AG04449 (cell line): ENCODE results near the gene GPSM3.

Experiments used
- CTCF ChIA-PET: fragments of 350-600 bp; formaldehyde crosslinking; extraction: SDS; loops from one replicate; lab custom pipeline; 2021; ENCODE audit warnings: antibody characterized with exemption; lab: Yijun Ruan, JAX
- POLR2A ChIA-PET: fragments of 400-600, 350-600 bp; formaldehyde crosslinking; extraction: SDS; loops from one replicate; lab custom pipeline; 2020; ENCODE audit warnings: antibody characterized with exemption, inconsistent platforms; lab: Yijun Ruan, JAX
- DNase-seq: peaks from one replicate; pipeline ENCODE4 v3.0.0-alpha.2; 2010; ENCODE audit warnings: low read depth, low spot score
- H3K4me3 ChIP-seq: 2 replicates; pipeline ENCODE4 v1.5.1; 2011; ENCODE audit warnings: low read depth, mild to moderate bottlenecking, control low read depth, low read length
- TF ChIP-seq, protein P1 (sequence below): IDR thresholded peaks from one replicate; pipeline ENCODE4 v1.5.1; 2011; ENCODE audit warnings: mild to moderate bottlenecking, moderate library complexity, low read length, control low read depth, inconsistent platforms; ENCODE audit not compliant: insufficient read depth; ENCODE audit errors: missing control alignments

GPSM3 gene

GRCh38 chr6:32198866-32199265 is 6.4 kb upstream of the GPSM3 start:
- CTCF ChIA-PET: no interaction called here
- TF ChIP-seq, protein P1, sequence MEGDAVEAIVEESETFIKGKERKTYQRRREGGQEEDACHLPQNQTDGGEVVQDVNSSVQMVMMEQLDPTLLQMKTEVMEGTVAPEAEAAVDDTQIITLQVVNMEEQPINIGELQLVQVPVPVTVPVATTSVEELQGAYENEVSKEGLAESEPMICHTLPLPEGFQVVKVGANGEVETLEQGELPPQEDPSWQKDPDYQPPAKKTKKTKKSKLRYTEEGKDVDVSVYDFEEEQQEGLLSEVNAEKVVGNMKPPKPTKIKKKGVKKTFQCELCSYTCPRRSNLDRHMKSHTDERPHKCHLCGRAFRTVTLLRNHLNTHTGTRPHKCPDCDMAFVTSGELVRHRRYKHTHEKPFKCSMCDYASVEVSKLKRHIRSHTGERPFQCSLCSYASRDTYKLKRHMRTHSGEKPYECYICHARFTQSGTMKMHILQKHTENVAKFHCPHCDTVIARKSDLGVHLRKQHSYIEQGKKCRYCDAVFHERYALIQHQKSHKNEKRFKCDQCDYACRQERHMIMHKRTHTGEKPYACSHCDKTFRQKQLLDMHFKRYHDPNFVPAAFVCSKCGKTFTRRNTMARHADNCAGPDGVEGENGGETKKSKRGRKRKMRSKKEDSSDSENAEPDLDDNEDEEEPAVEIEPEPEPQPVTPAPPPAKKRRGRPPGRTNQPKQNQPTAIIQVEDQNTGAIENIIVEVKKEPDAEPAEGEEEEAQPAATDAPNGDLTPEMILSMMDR: no peak
- no peak overlapping the region for H3K4me3 ChIP-seq
- no peak for DNase-seq
- POLR2A ChIA-PET: no interaction called here

GRCh38 chr6:32198345-32198696 is 5.9 kb upstream of the GPSM3 start:
- ChIA-PET CTCF (interaction anchor here (0.7 to 2.0 kb wide), 2 partner anchors 80 to 121 kb away, joined by 3 to 6 read pairs; no protein-coding TSS in a partner anchor), POLR2A (no interaction called here)
- no peak overlapping the region for H3K4me3 ChIP-seq
- no peak for DNase-seq
- TF ChIP-seq, protein P1: no peak

DNA sequence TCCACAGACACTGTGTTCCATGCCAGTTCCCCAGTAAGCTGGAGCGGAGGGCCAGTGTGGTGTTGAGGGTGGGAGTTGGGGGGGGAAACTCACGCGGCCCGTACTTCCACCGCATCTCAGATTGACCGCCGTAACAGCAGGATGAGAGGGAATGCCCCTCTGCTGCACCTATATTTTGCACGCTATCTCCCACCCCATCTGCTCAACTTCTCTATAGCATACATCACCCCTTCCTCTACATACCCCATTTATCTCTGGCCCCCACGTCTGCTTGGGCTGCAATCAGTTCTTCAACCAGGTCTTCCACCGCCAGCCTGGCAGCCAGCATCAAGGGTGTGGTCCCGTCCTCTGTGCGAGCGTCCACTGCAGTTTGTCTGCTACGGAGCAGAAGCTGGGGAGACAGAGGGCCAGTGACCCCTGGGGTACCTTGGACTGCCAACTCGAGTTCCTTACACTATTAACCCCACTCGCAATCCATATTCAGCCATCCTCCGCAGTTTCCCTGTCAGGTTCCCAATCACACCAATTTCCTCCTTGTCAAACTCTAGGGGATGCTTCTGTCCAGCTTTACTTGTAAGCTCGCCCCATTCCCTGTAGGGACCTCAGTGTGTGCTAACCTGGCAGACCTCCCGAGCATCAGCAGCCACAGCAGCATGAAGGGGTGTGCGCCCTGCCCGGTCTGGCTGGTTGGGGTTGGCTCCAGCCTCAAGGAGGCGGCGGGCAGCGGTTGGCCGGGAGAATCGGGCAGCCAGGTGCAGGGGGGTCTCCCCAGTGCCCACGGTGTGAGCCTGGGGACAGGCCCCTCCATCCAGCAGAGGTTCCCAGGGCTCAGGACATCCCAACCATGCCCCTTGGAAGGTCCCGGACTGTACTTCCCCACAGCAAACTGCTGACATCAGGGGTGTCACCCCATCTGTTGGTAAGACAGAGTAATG is 4.5 kb upstream of the GPSM3 start:
- TF ChIP-seq, protein P1: no peak
- CTCF ChIA-PET: interaction anchor here (1.4 to 2.0 kb wide), 2 partner anchors 48 to 79 kb away, joined by 6 read pairs; no protein-coding TSS in a partner anchor
- DNase-seq: no peak
- peak overlapping the region; percentile 94 for H3K4me3 ChIP-seq
- POLR2A ChIA-PET: interaction anchor here (0.6 to 0.9 kb wide), 2 partner anchors 83 to 224 kb away, joined by 3 read pairs; a partner anchor contains a TSS

DNA sequence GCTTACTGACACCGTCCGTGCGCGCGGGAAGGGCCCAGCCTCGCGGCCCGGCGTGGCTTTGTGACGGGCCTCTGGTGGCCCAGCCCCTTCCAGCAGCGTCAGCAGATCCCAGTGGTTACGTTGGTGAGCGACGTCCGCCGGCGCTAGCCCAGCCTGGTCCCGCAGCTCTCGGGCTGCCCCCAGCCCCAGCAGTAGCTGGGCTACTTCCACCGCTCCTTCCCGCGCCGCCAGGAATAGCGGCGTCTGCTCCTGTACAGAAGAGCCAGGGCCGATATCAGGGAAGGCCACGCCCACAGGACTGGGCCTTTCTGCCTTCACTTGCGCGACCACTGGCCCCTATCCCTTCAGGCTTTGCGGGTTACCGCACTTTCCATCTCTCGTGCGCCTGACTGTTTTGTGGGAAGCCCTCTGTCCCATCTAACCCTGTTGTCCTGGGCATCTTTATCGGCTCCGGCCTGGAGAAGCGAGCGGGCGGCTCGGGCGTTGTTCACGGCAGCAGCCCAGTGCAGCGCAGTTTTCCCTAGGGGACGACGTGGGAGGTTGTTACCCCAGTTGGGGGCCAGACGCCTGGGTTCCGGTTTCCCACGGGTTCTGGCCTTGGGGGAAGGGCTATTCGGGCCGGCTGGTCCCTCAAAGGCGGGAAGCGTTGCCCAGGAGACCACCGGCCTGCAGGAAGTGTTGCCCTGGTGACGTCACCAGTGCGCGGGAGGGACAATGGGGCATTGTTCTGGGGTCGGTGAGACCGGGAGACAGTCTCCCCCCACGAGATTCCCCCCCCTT is 3.6 kb upstream of the GPSM3 start:
- TF ChIP-seq, protein P1: no peak
- ChIA-PET POLR2A (interaction anchor here (0.6 to 2.0 kb wide), 10 partner anchors 9 to 1259 kb away, joined by 3 to 8 read pairs (median 4); partner anchors contain the start of genes AGPAT1, ATF6B, FKBPL and RNF5), CTCF (interaction anchor here (0.6 to 4.4 kb wide), 15 partner anchors 7 to 236 kb away, joined by 3 to 62 read pairs (median 4); partner anchors contain the start of genes ATF6B, FKBPL and RNF5)
- peak overlapping the region; percentile 94 for H3K4me3 ChIP-seq
- DNase-seq: no peak

DNA sequence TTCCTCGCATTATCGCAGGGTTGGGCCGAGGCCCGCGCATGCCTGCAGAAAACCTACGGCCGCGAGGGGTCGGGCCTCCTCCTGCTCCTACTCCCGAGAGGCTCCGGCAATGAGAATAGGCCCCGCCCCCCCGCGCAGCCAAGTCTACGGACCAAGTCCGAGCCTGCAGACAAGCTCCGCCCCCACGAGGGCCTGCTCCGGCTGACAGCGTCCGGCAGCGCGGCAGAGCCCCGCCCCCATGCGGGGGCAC is 3.1 kb upstream of the GPSM3 start:
- TF ChIP-seq, protein P1: peak; percentile 43
- ChIA-PET POLR2A (interaction anchor here (0.6 to 2.0 kb wide), 10 partner anchors 9 to 1259 kb away, joined by 3 to 8 read pairs (median 4); partner anchors contain the start of genes AGPAT1, ATF6B, FKBPL and RNF5), CTCF (interaction anchor here (0.6 to 4.4 kb wide), 19 partner anchors 8 to 643 kb away, joined by 3 to 62 read pairs (median 4); partner anchors contain the start of genes ATF6B, FKBPL, RNF5 and TAP2)
- peak; percentile 97 for DNase-seq
- peak overlapping the region; percentile 94 for H3K4me3 ChIP-seq
